Measurements from ENCODE around the gene ACOX2. TPM values are rescaled to one million over a fixed set of nuclear protein-coding genes. Genes with fewer than 3 reads are reported as not detected.
A peak's percentile ranks its signal among the peaks of the same experiment; 100 is the strongest.

ACOX2 gene
- total RNA-seq, 1 donor from 2014 or later = 33.3 TPM

- DNase-seq (peak; percentile 54), ATAC-seq (ENCODE audit: poor library complexity) (peak; percentile 6)
- intact Hi-C loops (cut with DNase I) = loop anchor here (5.0 kb wide), 1 partner anchor 41 kb away; no protein-coding TSS in a partner anchor
Observed at GRCh38 chr3:58490860-58491501, 46.0 kb downstream of the ACOX2 start.

GRCh38 chr3:58488967-58489366, 48.0 kb downstream of the ACOX2 start:
- DNase-seq (no peak), ATAC-seq (ENCODE audit: poor library complexity) (no peak)
- intact Hi-C loops (cut with DNase I) = no loop called here

GRCh38 chr3:58487140-58487886, 49.7 kb downstream of the ACOX2 start:
- ATAC-seq (ENCODE audit: poor library complexity) (no peak), DNase-seq (no peak)
- intact Hi-C loops (cut with DNase I) = no loop called here

- ATAC-seq (ENCODE audit: poor library complexity) (no peak), DNase-seq (no peak)
- intact Hi-C loops (cut with DNase I) = no loop called here
Observed at GRCh38 chr3:58485801-58486435, 51.1 kb downstream of the ACOX2 start.

- DNase-seq = no peak
- intact Hi-C loops (cut with DNase I) = no loop called here
- peak; percentile 70 for ATAC-seq (ENCODE audit: poor library complexity)
Observed at GRCh38 chr3:58484722-58485069, 52.3 kb downstream of the ACOX2 start.

GRCh38 chr3:58484045-58484721, 52.8 kb downstream of the ACOX2 start:
- ATAC-seq (ENCODE audit: poor library complexity) = peak; percentile 67
- DNase-seq = no peak

DNA sequence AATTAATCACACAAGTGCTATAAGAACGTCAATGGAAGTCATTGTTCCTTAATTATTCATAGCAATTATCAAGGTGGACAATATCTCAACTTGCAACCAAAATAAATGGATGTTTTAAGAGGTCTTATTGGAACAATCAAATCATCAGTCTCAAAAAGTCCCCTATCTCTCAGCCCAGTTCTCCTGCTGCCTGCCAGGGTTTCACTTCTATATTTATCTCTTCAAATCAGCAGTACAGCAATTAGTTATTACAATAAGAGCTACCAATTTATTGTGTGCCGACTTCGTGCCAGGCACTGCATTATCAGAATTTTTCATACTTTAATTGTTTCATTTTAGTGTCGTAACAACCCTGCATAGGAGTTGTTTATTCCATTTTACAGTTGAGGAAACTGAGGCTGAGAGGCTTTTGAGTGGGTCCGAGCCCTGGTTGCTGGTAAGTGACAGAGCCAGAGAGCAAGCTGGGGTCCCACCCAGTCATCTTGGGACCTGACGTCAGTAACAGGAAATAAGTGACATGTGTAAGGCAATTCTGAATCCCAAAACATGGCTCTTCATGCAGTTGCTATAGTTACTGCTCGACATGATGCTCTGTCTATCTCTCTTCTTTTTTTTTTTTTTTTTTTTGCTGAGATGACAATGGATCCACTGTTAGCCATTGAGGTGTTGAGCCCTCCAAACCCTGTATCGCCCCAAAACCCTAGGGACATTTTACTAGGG, 53.9 kb downstream of the ACOX2 start:
- DNase-seq (no peak), ATAC-seq (ENCODE audit: poor library complexity) (no peak)
- intact Hi-C loops (cut with DNase I) = no loop called here

More at GRCh38 chr3:58484045-58484721, 52.8 kb downstream of the ACOX2 start:
- intact Hi-C loops (cut with DNase I) = no loop called here

DNA sequence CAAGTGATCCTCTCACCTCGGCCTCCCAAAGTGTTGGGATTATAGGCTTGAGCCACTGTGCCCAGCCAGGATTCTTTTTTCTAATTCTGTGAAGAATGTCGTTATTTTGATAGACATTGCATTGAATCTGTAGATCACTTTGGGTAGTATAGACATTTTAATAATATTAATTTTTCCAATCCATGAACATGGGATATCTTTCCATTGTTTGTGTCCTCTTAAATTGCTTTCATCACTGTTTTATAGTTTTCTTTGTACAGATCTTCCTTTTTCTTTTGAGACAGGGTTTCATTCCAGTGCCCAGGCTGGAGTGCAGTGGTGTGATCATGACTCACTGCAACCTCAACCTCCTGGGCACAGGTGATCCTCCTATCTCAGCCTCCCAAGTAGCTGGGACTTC, 56.7 kb downstream of the ACOX2 start:
- ATAC-seq (ENCODE audit: poor library complexity) (no peak), DNase-seq (no peak)
- intact Hi-C loops (cut with DNase I) = no loop called here

DNA sequence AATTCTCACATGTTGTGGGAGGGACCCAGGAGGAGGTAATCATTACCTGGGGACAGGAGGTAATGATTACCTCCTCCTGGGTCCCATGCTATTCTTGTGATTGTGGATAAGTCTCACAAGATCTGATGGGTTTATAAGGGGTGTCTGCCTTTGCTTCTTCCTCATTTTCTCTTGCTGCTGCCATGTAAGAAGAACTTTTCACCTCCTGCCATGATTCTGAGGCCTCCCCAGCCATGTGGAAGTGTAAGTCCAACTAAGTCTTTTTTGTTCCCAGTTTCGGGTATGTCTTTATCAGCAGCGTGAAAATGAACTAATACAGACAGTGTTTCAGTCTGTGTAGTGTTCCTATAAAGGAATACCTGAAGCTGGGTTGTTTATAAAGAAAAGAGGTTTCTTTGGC, 58.2 kb downstream of the ACOX2 start:
- ATAC-seq (ENCODE audit: poor library complexity) (no peak), DNase-seq (no peak)
- intact Hi-C loops (cut with DNase I) = no loop called here

GRCh38 chr3:58474967-58475578, 61.9 kb downstream of the ACOX2 start:
- ATAC-seq (ENCODE audit: poor library complexity) (no peak), DNase-seq (no peak)
- intact Hi-C loops (cut with DNase I) = no loop called here

GRCh38 chr3:58474348-58474911, 62.6 kb downstream of the ACOX2 start:
- intact Hi-C loops (cut with DNase I) = no loop called here
- ATAC-seq (ENCODE audit: poor library complexity) (peak; percentile 40), DNase-seq (no peak)

GRCh38 chr3:58473275-58473674, 63.7 kb downstream of the ACOX2 start:
- intact Hi-C loops (cut with DNase I) = no loop called here
- ATAC-seq (ENCODE audit: poor library complexity) (no peak), DNase-seq (no peak)

- intact Hi-C loops (cut with DNase I) = no loop called here
- ATAC-seq (ENCODE audit: poor library complexity) (peak; percentile 71), DNase-seq (no peak)
Observed at GRCh38 chr3:58471025-58471887, 65.7 kb downstream of the ACOX2 start.

DNA sequence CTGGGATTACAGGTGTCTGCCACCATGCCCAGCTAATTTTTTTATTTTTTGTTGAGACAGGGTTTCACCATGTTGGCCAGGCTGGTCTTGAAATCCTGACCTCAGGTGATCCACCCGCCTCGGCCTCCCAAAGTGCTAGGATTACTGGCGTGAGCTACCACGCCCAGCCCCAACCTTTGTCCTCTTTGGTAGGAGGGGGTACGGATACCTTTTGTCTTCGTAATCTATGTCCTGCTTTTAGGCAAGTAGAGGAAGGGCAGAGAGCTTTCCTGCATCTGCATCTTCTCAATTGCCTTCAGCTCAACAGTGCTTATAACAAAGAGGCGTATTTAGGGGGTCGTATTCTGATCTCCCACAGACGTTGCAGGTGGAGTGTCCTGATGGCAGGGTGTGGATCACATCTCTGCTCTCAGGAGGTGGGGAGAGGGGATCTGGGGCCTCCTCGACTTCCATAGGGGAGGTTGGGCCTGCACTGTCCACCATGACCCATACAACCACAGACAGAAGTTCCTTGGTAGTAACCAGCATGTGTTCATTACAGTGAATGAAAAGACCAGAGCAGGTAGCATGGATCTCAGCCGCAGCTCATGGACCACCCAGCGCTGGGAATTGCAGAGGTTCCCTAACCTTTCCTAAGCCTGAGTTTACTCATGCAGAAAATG, 66.5 kb downstream of the ACOX2 start:
- intact Hi-C loops (cut with DNase I) = no loop called here
- ATAC-seq (ENCODE audit: poor library complexity) (no peak), DNase-seq (no peak)

GRCh38 chr3:58469096-58469495, 67.9 kb downstream of the ACOX2 start:
- DNase-seq (no peak), ATAC-seq (ENCODE audit: poor library complexity) (no peak)
- intact Hi-C loops (cut with DNase I) = no loop called here

- no peak for DNase-seq
- intact Hi-C loops (cut with DNase I) = no loop called here
- ATAC-seq (ENCODE audit: poor library complexity) = no peak
Observed at GRCh38 chr3:58466899-58467563, 70.0 kb downstream of the ACOX2 start.

All from Right ventricle myocardium superior (tissue), 1 donor.